ENCODE results near the gene FCHSD2.
"Not testable (repeated sequence)": the region's sequence is repeated elsewhere in the genome, so short reads cannot be mapped to it uniquely, and the experiment has no call there.

Gene FCHSD2

GRCh38 chr11:72981971-72982685, 160.0 kb downstream of the FCHSD2 start:
- H3K27me3 ChIP-seq (ENCODE audit: control insufficient read depth, insufficient read depth, low read length), result no peaks in the 10 kb centered on the region
- H3K9ac ChIP-seq (ENCODE audit: low read depth, low read length), result no peak overlapping the region
- no peaks in the 10 kb centered on the region for H3K9me3 ChIP-seq (ENCODE audit: control insufficient read depth, insufficient read depth, low read length)
- H3K36me3 ChIP-seq (ENCODE audit: control insufficient read depth, insufficient read depth, low read length), result no peaks in the 10 kb centered on the region
- H3K4me1 ChIP-seq (ENCODE audit: control insufficient read depth, insufficient read depth, low read length), result peaks cover 8% of the 10 kb centered on the region
- no peak overlapping the region for H3K4me3 ChIP-seq (ENCODE audit: low read depth, low read length)

GRCh38 chr11:72981080-72981479, 161.0 kb downstream of the FCHSD2 start:
- no peaks in the 10 kb centered on the region for H3K36me3 ChIP-seq (ENCODE audit: control insufficient read depth, insufficient read depth, low read length)
- H3K9me3 ChIP-seq (ENCODE audit: control insufficient read depth, insufficient read depth, low read length), result no peaks in the 10 kb centered on the region
- no peak overlapping the region for H3K9ac ChIP-seq (ENCODE audit: low read depth, low read length)

GRCh38 chr11:72977782-72978181, 164.3 kb downstream of the FCHSD2 start:
- H3K9ac ChIP-seq (ENCODE audit: low read depth, low read length); H3K4me3 ChIP-seq (ENCODE audit: low read depth, low read length); H3K27me3 ChIP-seq (ENCODE audit: control insufficient read depth, insufficient read depth, low read length); H3K36me3 ChIP-seq (ENCODE audit: control insufficient read depth, insufficient read depth, low read length); H3K4me1 ChIP-seq (ENCODE audit: control insufficient read depth, insufficient read depth, low read length); H3K9me3 ChIP-seq (ENCODE audit: control insufficient read depth, insufficient read depth, low read length): not testable (repeated sequence)

More at GRCh38 chr11:72981080-72981479, 161.0 kb downstream of the FCHSD2 start:
- no peaks in the 10 kb centered on the region for H3K27me3 ChIP-seq (ENCODE audit: control insufficient read depth, insufficient read depth, low read length)
- H3K4me3 ChIP-seq (ENCODE audit: low read depth, low read length), result no peak overlapping the region
- H3K4me1 ChIP-seq (ENCODE audit: control insufficient read depth, insufficient read depth, low read length), result peaks cover 8% of the 10 kb centered on the region

- H3K27me3 ChIP-seq (ENCODE audit: control insufficient read depth, insufficient read depth, low read length); H3K9me3 ChIP-seq (ENCODE audit: control insufficient read depth, insufficient read depth, low read length); H3K4me3 ChIP-seq (ENCODE audit: low read depth, low read length); H3K9ac ChIP-seq (ENCODE audit: low read depth, low read length); H3K4me1 ChIP-seq (ENCODE audit: control insufficient read depth, insufficient read depth, low read length); H3K36me3 ChIP-seq (ENCODE audit: control insufficient read depth, insufficient read depth, low read length): not testable (repeated sequence)
Observed at GRCh38 chr11:72976522-72976892, 165.6 kb downstream of the FCHSD2 start.

- no peak overlapping the region for H3K9ac ChIP-seq (ENCODE audit: low read depth, low read length)
- no peaks in the 10 kb centered on the region for H3K27me3 ChIP-seq (ENCODE audit: control insufficient read depth, insufficient read depth, low read length)
- no peaks in the 10 kb centered on the region for H3K4me1 ChIP-seq (ENCODE audit: control insufficient read depth, insufficient read depth, low read length)
- H3K36me3 ChIP-seq (ENCODE audit: control insufficient read depth, insufficient read depth, low read length), result no peaks in the 10 kb centered on the region
- no peak overlapping the region for H3K4me3 ChIP-seq (ENCODE audit: low read depth, low read length)
- H3K9me3 ChIP-seq (ENCODE audit: control insufficient read depth, insufficient read depth, low read length), result no peaks in the 10 kb centered on the region
Observed at GRCh38 chr11:72975778-72976521, 166.2 kb downstream of the FCHSD2 start.

- no peak overlapping the region for H3K4me3 ChIP-seq (ENCODE audit: low read depth, low read length)
- no peaks in the 10 kb centered on the region for H3K27me3 ChIP-seq (ENCODE audit: control insufficient read depth, insufficient read depth, low read length)
- no peaks in the 10 kb centered on the region for H3K9me3 ChIP-seq (ENCODE audit: control insufficient read depth, insufficient read depth, low read length)
- no peaks in the 10 kb centered on the region for H3K4me1 ChIP-seq (ENCODE audit: control insufficient read depth, insufficient read depth, low read length)
- no peaks in the 10 kb centered on the region for H3K36me3 ChIP-seq (ENCODE audit: control insufficient read depth, insufficient read depth, low read length)
- no peak overlapping the region for H3K9ac ChIP-seq (ENCODE audit: low read depth, low read length)
Observed at GRCh38 chr11:72974487-72975205, 167.5 kb downstream of the FCHSD2 start.

- no peaks in the 10 kb centered on the region for H3K9me3 ChIP-seq (ENCODE audit: control insufficient read depth, insufficient read depth, low read length)
- H3K4me3 ChIP-seq (ENCODE audit: low read depth, low read length), result no peak overlapping the region
- no peaks in the 10 kb centered on the region for H3K4me1 ChIP-seq (ENCODE audit: control insufficient read depth, insufficient read depth, low read length)
Observed at GRCh38 chr11:72972496-72973128, 169.5 kb downstream of the FCHSD2 start.

GRCh38 chr11:72971192-72971967, 170.7 kb downstream of the FCHSD2 start:
- Histone ChIP-seq H3K36me3 (ENCODE audit: control insufficient read depth, insufficient read depth, low read length) (no peaks in the 10 kb centered on the region), H3K9ac (ENCODE audit: low read depth, low read length) (no peak overlapping the region), H3K4me3 (ENCODE audit: low read depth, low read length) (no peak overlapping the region), H3K27me3 (ENCODE audit: control insufficient read depth, insufficient read depth, low read length) (no peaks in the 10 kb centered on the region), H3K9me3 (ENCODE audit: control insufficient read depth, insufficient read depth, low read length) (no peaks in the 10 kb centered on the region), H3K4me1 (ENCODE audit: control insufficient read depth, insufficient read depth, low read length) (no peaks in the 10 kb centered on the region)

More at GRCh38 chr11:72972496-72973128, 169.5 kb downstream of the FCHSD2 start:
- no peaks in the 10 kb centered on the region for H3K36me3 ChIP-seq (ENCODE audit: control insufficient read depth, insufficient read depth, low read length)
- no peaks in the 10 kb centered on the region for H3K27me3 ChIP-seq (ENCODE audit: control insufficient read depth, insufficient read depth, low read length)
- H3K9ac ChIP-seq (ENCODE audit: low read depth, low read length), result no peak overlapping the region

- Histone ChIP-seq H3K4me3 (ENCODE audit: low read depth, low read length) (no peak overlapping the region), H3K9ac (ENCODE audit: low read depth, low read length) (no peak overlapping the region), H3K9me3 (ENCODE audit: control insufficient read depth, insufficient read depth, low read length) (no peaks in the 10 kb centered on the region), H3K36me3 (ENCODE audit: control insufficient read depth, insufficient read depth, low read length) (no peaks in the 10 kb centered on the region), H3K27me3 (ENCODE audit: control insufficient read depth, insufficient read depth, low read length) (no peaks in the 10 kb centered on the region), H3K4me1 (ENCODE audit: control insufficient read depth, insufficient read depth, low read length) (no peaks in the 10 kb centered on the region)
Observed at GRCh38 chr11:72970557-72971118, 171.5 kb downstream of the FCHSD2 start.

GRCh38 chr11:72969894-72970335, 172.2 kb downstream of the FCHSD2 start:
- no peaks in the 10 kb centered on the region for H3K4me1 ChIP-seq (ENCODE audit: control insufficient read depth, insufficient read depth, low read length)
- no peak overlapping the region for H3K9ac ChIP-seq (ENCODE audit: low read depth, low read length)
- H3K4me3 ChIP-seq (ENCODE audit: low read depth, low read length), result no peak overlapping the region
- H3K27me3 ChIP-seq (ENCODE audit: control insufficient read depth, insufficient read depth, low read length), result no peaks in the 10 kb centered on the region
- no peaks in the 10 kb centered on the region for H3K36me3 ChIP-seq (ENCODE audit: control insufficient read depth, insufficient read depth, low read length)
- H3K9me3 ChIP-seq (ENCODE audit: control insufficient read depth, insufficient read depth, low read length), result no peaks in the 10 kb centered on the region

GRCh38 chr11:72968390-72968789, 173.7 kb downstream of the FCHSD2 start:
- Histone ChIP-seq H3K4me3 (ENCODE audit: low read depth, low read length) (no peak overlapping the region), H3K4me1 (ENCODE audit: control insufficient read depth, insufficient read depth, low read length) (no peaks in the 10 kb centered on the region), H3K36me3 (ENCODE audit: control insufficient read depth, insufficient read depth, low read length) (no peaks in the 10 kb centered on the region), H3K27me3 (ENCODE audit: control insufficient read depth, insufficient read depth, low read length) (no peaks in the 10 kb centered on the region), H3K9me3 (ENCODE audit: control insufficient read depth, insufficient read depth, low read length) (no peaks in the 10 kb centered on the region), H3K9ac (ENCODE audit: low read depth, low read length) (no peak overlapping the region)
